ENCODE data around the gene MATN4. TPM values are rescaled to one million over a fixed set of nuclear protein-coding genes. Genes with fewer than 3 reads are reported as not detected.

Gene MATN4
- total RNA-seq, 5 donors from 2014 or later (not counting 1 experiment from before 2014, with no cell fraction given): not detected

GRCh38 chr20:45316150-45317080, 8.3 kb upstream of the MATN4 start:
- 33% methylated on average over 54 of the region's 71 CpGs for WGBS (ENCODE audit: insufficient coverage)
- Mint-ChIP-seq H3K27ac (no peak overlapping the region), H3K4me3 (no peak overlapping the region), H3K36me3 (no peaks in the 10 kb centered on the region), H3K9me3 (no peaks in the 10 kb centered on the region), H3K4me1 (peaks cover 22 to 38% (median 34%) of the 10 kb centered on the region in 3 donors), H3K27me3 (peaks cover 28 to 44% of the 10 kb centered on the region in 2 donors)
- no peak for DNase-seq
- POLR2A ChIA-PET: interaction anchor here (0.6 to 1.0 kb wide), 2 partner anchors 46 to 187 kb away, joined by 3 read pairs; partner anchors contain the start of gene SYS1 (in 1 of the 2)
- Histone ChIP-seq H3K27ac (ENCODE audit: low read length) (no peak overlapping the region), H3K27me3 (replicated peaks in 1 of 2; ENCODE audit: control insufficient read depth in 2 of 2, extremely low read depth in 1 of 2, insufficient read depth in 2 of 2, low read length in 1 of 2) (peaks cover 4 to 48% of the 10 kb centered on the region in 2 experiments), H3K4me1 (ENCODE audit: control insufficient read depth in 1 of 2, extremely low read depth in 1 of 2, insufficient read depth in 2 of 2, low read length in 2 of 2) (peaks cover 13 to 34% of the 10 kb centered on the region in 2 experiments), H3K9me3 (no peaks in the 10 kb centered on the region), H3K36me3 (ENCODE audit: control insufficient read depth in 2 of 2, extremely low read depth in 1 of 2, insufficient read depth in 1 of 2, low read length in 1 of 2) (no peaks in the 10 kb centered on the region), H3K4me3 (ENCODE audit: control insufficient read depth in 1 of 2, extremely low read depth in 1 of 2, low read length in 1 of 2) (no peak overlapping the region)
- no peak for ATAC-seq (replicated peaks in 1 of 4)
- CTCF ChIA-PET: interaction anchor here (0.5 to 1.6 kb wide), 6 partner anchors 15 to 672 kb away, joined by 3 to 6 read pairs (median 4); no protein-coding TSS in a partner anchor

- Histone ChIP-seq H3K36me3 (ENCODE audit: control insufficient read depth in 2 of 2, extremely low read depth in 1 of 2, insufficient read depth in 1 of 2, low read length in 1 of 2) (no peaks in the 10 kb centered on the region), H3K4me1 (ENCODE audit: control insufficient read depth in 1 of 2, extremely low read depth in 1 of 2, insufficient read depth in 2 of 2, low read length in 2 of 2) (peaks cover 9 to 27% of the 10 kb centered on the region in 2 experiments), H3K27me3 (replicated peaks in 1 of 2; ENCODE audit: control insufficient read depth in 2 of 2, extremely low read depth in 1 of 2, insufficient read depth in 2 of 2, low read length in 1 of 2) (peaks cover 4 to 55% of the 10 kb centered on the region in 2 experiments), H3K9me3 (no peaks in the 10 kb centered on the region), H3K27ac (ENCODE audit: low read length) (no peak overlapping the region), H3K4me3 (ENCODE audit: control insufficient read depth in 1 of 2, extremely low read depth in 1 of 2, low read length in 1 of 2) (no peak overlapping the region)
- no peak for ATAC-seq (replicated peaks in 1 of 4)
- H3K9me3 Mint-ChIP-seq: no peaks in the 10 kb centered on the region
- CTCF ChIA-PET: interaction anchor here (0.7 to 1.1 kb wide), 4 partner anchors 10 to 455 kb away, joined by 3 to 7 read pairs (median 6); no protein-coding TSS in a partner anchor
- H3K27ac Mint-ChIP-seq: no peak overlapping the region
- WGBS (ENCODE audit: insufficient coverage): 98% methylated on average over 4 of the region's 4 CpGs
- no peak overlapping the region for H3K4me3 Mint-ChIP-seq
- DNase-seq: no peak
- H3K36me3 Mint-ChIP-seq: no peaks in the 10 kb centered on the region
- POLR2A ChIA-PET: interaction anchor here in 1 of 2 donors (1.0 kb wide), 1 partner anchor 187 kb away, joined by 3 read pairs; no protein-coding TSS in a partner anchor
- peaks cover 20 to 38% (median 31%) of the 10 kb centered on the region in 3 donors for H3K4me1 Mint-ChIP-seq
- peaks cover 36 to 52% of the 10 kb centered on the region in 2 donors for H3K27me3 Mint-ChIP-seq
These were observed 7.6 kb upstream of the MATN4 start for GRCh38 chr20:45315672-45316071.

GRCh38 chr20:45313943-45314342, 5.8 kb upstream of the MATN4 start:
- peaks cover 0 to 12% of the 10 kb centered on the region in 2 experiments for H3K4me1 ChIP-seq (ENCODE audit: control insufficient read depth in 1 of 2, extremely low read depth in 1 of 2, insufficient read depth in 2 of 2, low read length in 2 of 2)
- ATAC-seq (replicated peaks in 1 of 4): no peak
- Mint-ChIP-seq H3K4me1 (peaks cover 12 to 31% (median 23%) of the 10 kb centered on the region in 3 donors), H3K36me3 (no peaks in the 10 kb centered on the region), H3K4me3 (no peak overlapping the region), H3K27me3 (peaks cover 44 to 66% of the 10 kb centered on the region in 2 donors), H3K27ac (no peak overlapping the region), H3K9me3 (no peaks in the 10 kb centered on the region)
- CTCF ChIA-PET: interaction anchor here in 1 of 2 donors (0.8 kb wide), 1 partner anchor 457 kb away, joined by 4 read pairs; no protein-coding TSS in a partner anchor
- H3K9me3 ChIP-seq: no peaks in the 10 kb centered on the region
- WGBS (ENCODE audit: insufficient coverage): 86% methylated on average over 1 of the region's 11 CpGs
- no peaks in the 10 kb centered on the region for H3K36me3 ChIP-seq (ENCODE audit: control insufficient read depth in 2 of 2, extremely low read depth in 1 of 2, insufficient read depth in 1 of 2, low read length in 1 of 2)
- H3K4me3 ChIP-seq (ENCODE audit: control insufficient read depth in 1 of 2, extremely low read depth in 1 of 2, low read length in 1 of 2): no peak overlapping the region
- no peak overlapping the region for H3K27ac ChIP-seq (ENCODE audit: low read length)
- no peak for DNase-seq
- H3K27me3 ChIP-seq (replicated peaks in 1 of 2; ENCODE audit: control insufficient read depth in 2 of 2, extremely low read depth in 1 of 2, insufficient read depth in 2 of 2, low read length in 1 of 2): peaks cover 4 to 64% of the 10 kb centered on the region in 2 experiments
- POLR2A ChIA-PET: no interaction called here

GRCh38 chr20:45313065-45313695, 5.1 kb upstream of the MATN4 start:
- H3K4me1 Mint-ChIP-seq: peaks cover 6 to 23% (median 17%) of the 10 kb centered on the region in 3 donors
- POLR2A ChIA-PET: no interaction called here
- Histone ChIP-seq H3K4me1 (ENCODE audit: control insufficient read depth in 1 of 2, extremely low read depth in 1 of 2, insufficient read depth in 2 of 2, low read length in 2 of 2) (peaks cover 0 to 7% of the 10 kb centered on the region in 2 experiments), H3K36me3 (ENCODE audit: control insufficient read depth in 2 of 2, extremely low read depth in 1 of 2, insufficient read depth in 1 of 2, low read length in 1 of 2) (no peaks in the 10 kb centered on the region), H3K9me3 (no peaks in the 10 kb centered on the region), H3K27ac (ENCODE audit: low read length) (no peak overlapping the region), H3K27me3 (replicated peaks in 1 of 2; ENCODE audit: control insufficient read depth in 2 of 2, extremely low read depth in 1 of 2, insufficient read depth in 2 of 2, low read length in 1 of 2) (peaks cover 4 to 72% of the 10 kb centered on the region in 2 experiments), H3K4me3 (ENCODE audit: control insufficient read depth in 1 of 2, extremely low read depth in 1 of 2, low read length in 1 of 2) (no peak overlapping the region)
- CTCF ChIA-PET: interaction anchor here (0.7 to 1.1 kb wide), 3 partner anchors 27 to 458 kb away, joined by 3 to 4 read pairs (median 3); no protein-coding TSS in a partner anchor
- H3K4me3 Mint-ChIP-seq: no peak overlapping the region
- H3K36me3 Mint-ChIP-seq: no peaks in the 10 kb centered on the region
- DNase-seq: no peak
- 91% methylated on average over 6 of the region's 8 CpGs for WGBS (ENCODE audit: insufficient coverage)
- no peak for ATAC-seq (replicated peaks in 1 of 4)
- H3K27me3 Mint-ChIP-seq: peaks cover 44 to 68% of the 10 kb centered on the region in 2 donors
- no peak overlapping the region for H3K27ac Mint-ChIP-seq
- no peaks in the 10 kb centered on the region for H3K9me3 Mint-ChIP-seq

- H3K4me3 Mint-ChIP-seq: peak overlapping the region in 1 of 3 donors; percentile 31
- 53% methylated on average over 16 of the region's 21 CpGs for WGBS (ENCODE audit: insufficient coverage)
- H3K4me1 ChIP-seq (ENCODE audit: control insufficient read depth in 1 of 2, extremely low read depth in 1 of 2, insufficient read depth in 2 of 2, low read length in 2 of 2): peaks cover 0 to 7% of the 10 kb centered on the region in 2 experiments
- no peak overlapping the region for H3K4me3 ChIP-seq (ENCODE audit: control insufficient read depth in 1 of 2, extremely low read depth in 1 of 2, low read length in 1 of 2)
- CTCF ChIA-PET: interaction anchor here (0.7 to 1.4 kb wide), 3 partner anchors 18 to 459 kb away, joined by 3 to 4 read pairs (median 4); no protein-coding TSS in a partner anchor
- H3K36me3 ChIP-seq (ENCODE audit: control insufficient read depth in 2 of 2, extremely low read depth in 1 of 2, insufficient read depth in 1 of 2, low read length in 1 of 2): no peaks in the 10 kb centered on the region
- H3K9me3 Mint-ChIP-seq: no peaks in the 10 kb centered on the region
- no peak overlapping the region for H3K27ac ChIP-seq (ENCODE audit: low read length)
- H3K4me1 Mint-ChIP-seq: peaks cover 6 to 21% (median 15%) of the 10 kb centered on the region in 3 donors
- no peak overlapping the region for H3K27ac Mint-ChIP-seq
- DNase-seq (no peak), ATAC-seq (replicated peaks in 1 of 4) (no peak)
- no peaks in the 10 kb centered on the region for H3K36me3 Mint-ChIP-seq
- H3K9me3 ChIP-seq: no peaks in the 10 kb centered on the region
- peaks cover 43 to 72% of the 10 kb centered on the region in 2 donors for H3K27me3 Mint-ChIP-seq
- POLR2A ChIA-PET: no interaction called here
- peaks cover 4 to 76% of the 10 kb centered on the region in 2 experiments for H3K27me3 ChIP-seq (replicated peaks in 1 of 2; ENCODE audit: control insufficient read depth in 2 of 2, extremely low read depth in 1 of 2, insufficient read depth in 2 of 2, low read length in 1 of 2)
These were observed 4.1 kb upstream of the MATN4 start for GRCh38 chr20:45312241-45312640.

Data from T-cell (primary cell).